Neural cell (in vitro differentiated cells): Measurements from ENCODE around the gene VWA8. TPM values are rescaled to one million over a fixed set of nuclear protein-coding genes. Genes with fewer than 3 reads are reported as not detected.

Experiments
- H2AFZ ChIP-seq: fragments of 200-600, 300-800 bp; sonication (generic), shearing (Covaris generic); 2 replicates; pipeline ENCODE4 v1.6.0; 2014; ENCODE audit warnings: low read depth, mild to moderate bottlenecking, antibody characterized with exemption, low read length, moderate library complexity
- H3F3A ChIP-seq: fragments of 200-600 bp; shearing (Covaris generic); 2 replicates; pipeline ENCODE4 v1.6.1; 2016; ENCODE audit warnings: mild to moderate bottlenecking, moderate library complexity, mixed read lengths, antibody characterized with exemption, low read length; ENCODE audit not compliant: insufficient read depth, poor library complexity, severe bottlenecking
- H3K27ac ChIP-seq: fragments of 200-600, 300-800 bp; sonication (generic), shearing (Covaris generic); 2 replicates; pipeline ENCODE4 v1.5.1; 2014; ENCODE audit warnings: mild to moderate bottlenecking, low read length, moderate library complexity
- H3K27me3 ChIP-seq: fragments of 300-800, 200-600 bp; sonication (generic), shearing (Covaris generic); 2 replicates; pipeline ENCODE4 v1.6.0; 2014; ENCODE audit warnings: mild to moderate bottlenecking, low read depth, low read length, moderate library complexity; ENCODE audit not compliant: insufficient read depth
- H3K36me3 ChIP-seq: fragments of 300-800, 200-600 bp; sonication (generic), shearing (Covaris generic); 2 replicates; pipeline ENCODE4 v1.5.1; 2014; ENCODE audit warnings: mild to moderate bottlenecking, antibody characterized with exemption, low read length, moderate library complexity; ENCODE audit not compliant: insufficient read depth
- H3K4me2 ChIP-seq: fragments of 300-800, 200-600 bp; sonication (generic), shearing (Covaris generic); 2 replicates; pipeline ENCODE4 v1.6.0; 2014; ENCODE audit warnings: mild to moderate bottlenecking, low read length
- H3K4me3 ChIP-seq: fragments of 300-800, 200-600 bp; sonication (generic), shearing (Covaris generic); 2 replicates; pipeline ENCODE4 v1.5.1; 2014; ENCODE audit warnings: mild to moderate bottlenecking, low read length, moderate library complexity
- H3K79me2 ChIP-seq: fragments of 200-600 bp; shearing (Covaris generic); replicated peaks from 2 replicates; pipeline ENCODE4 v1.6.0; 2014; ENCODE audit warnings: mild to moderate bottlenecking, low read length, moderate library complexity; ENCODE audit not compliant: insufficient read depth
- H3K9ac ChIP-seq: fragments of 300-800, 200-600 bp; sonication (generic), shearing (Covaris generic); 2 replicates; pipeline ENCODE4 v1.6.1; 2016; ENCODE audit warnings: mild to moderate bottlenecking, low read length, mixed read lengths
- H3K9me2 ChIP-seq: fragments of 200-600 bp; shearing (Covaris generic); 2 replicates; pipeline ENCODE4 v1.6.1; 2016; ENCODE audit warnings: mild to moderate bottlenecking, low read length, mixed read lengths; ENCODE audit not compliant: insufficient read depth
- H3K9me3 ChIP-seq: fragments of 200-600, 300-800 bp; sonication (generic), shearing (Covaris generic); 2 replicates; pipeline ENCODE4 v1.6.1; 2016; ENCODE audit warnings: mild to moderate bottlenecking, mixed run types, low read length, moderate library complexity, mixed read lengths
- H4K20me1 ChIP-seq: fragments of 200-600 bp; shearing (Covaris generic); 2 replicates; pipeline ENCODE4 v1.6.1; 2016; ENCODE audit warnings: mild to moderate bottlenecking, mixed run types; ENCODE audit not compliant: insufficient read depth
- EP300 ChIP-seq: fragments of 450-650 bp; conservative IDR thresholded peaks from 2 replicates; pipeline ENCODE4 v1.6.1; 2014; ENCODE audit warnings: antibody characterized with exemption, mild to moderate bottlenecking, moderate library complexity; ENCODE audit not compliant: poor library complexity, severe bottlenecking
- EZH2 ChIP-seq: fragments of 200-600, 300-800 bp; shearing (Covaris generic), sonication (generic); IDR thresholded peaks from 2 replicates; pipeline ENCODE4 v1.6.1; 2014; ENCODE audit warnings: antibody characterized with exemption, low read length, borderline replicate concordance, mild to moderate bottlenecking; ENCODE audit not compliant: insufficient read depth, poor library complexity, severe bottlenecking
- MXI1 ChIP-seq: fragments of 450-650 bp; conservative IDR thresholded peaks from 2 replicates; pipeline ENCODE4 v1.6.1; 2014; ENCODE audit warnings: antibody characterized with exemption, mild to moderate bottlenecking; ENCODE audit not compliant: poor library complexity, severe bottlenecking
- POLR2AphosphoS5 ChIP-seq: IDR thresholded peaks from 2 replicates; pipeline ENCODE4 v1.6.1; 2012
- RAD21 ChIP-seq: fragments of 450-650 bp; conservative IDR thresholded peaks from 2 replicates; pipeline ENCODE4 v1.6.1; 2014; ENCODE audit warnings: antibody characterized with exemption, mild to moderate bottlenecking, moderate library complexity
- SMC3 ChIP-seq: fragments of 450-650 bp; conservative IDR thresholded peaks from 2 replicates; pipeline ENCODE4 v1.6.1; 2014; ENCODE audit warnings: antibody characterized with exemption, mild to moderate bottlenecking, moderate library complexity; ENCODE audit not compliant: poor library complexity
- TAF1 ChIP-seq: IDR thresholded peaks from 2 replicates; pipeline ENCODE4 v1.6.1; 2012; ENCODE audit warnings: low read depth
- polyA plus RNA-seq: library from polyadenylated mRNA; depleted of rRNA; stranded (reverse); fragments of >200 nt; gene quantifications from 2 replicates; pipeline ENCODE4 v1.2.3, GENCODE V29; 2014
- TF ChIP-seq, protein P1 (sequence below): fragments of 450-650 bp; IDR thresholded peaks from 2 replicates; pipeline ENCODE4 v1.5.1; 2014; ENCODE audit warnings: antibody characterized with exemption, mild to moderate bottlenecking, moderate library complexity; ENCODE audit not compliant: poor library complexity, severe bottlenecking
- TF ChIP-seq, protein P2 (sequence below): IDR thresholded peaks from 2 replicates; pipeline ENCODE4 v1.6.1; 2012; ENCODE audit warnings: borderline replicate concordance

The VWA8 gene
- polyA plus RNA-seq, 1 donor from 2014 or later = 3.6 TPM

DNA sequence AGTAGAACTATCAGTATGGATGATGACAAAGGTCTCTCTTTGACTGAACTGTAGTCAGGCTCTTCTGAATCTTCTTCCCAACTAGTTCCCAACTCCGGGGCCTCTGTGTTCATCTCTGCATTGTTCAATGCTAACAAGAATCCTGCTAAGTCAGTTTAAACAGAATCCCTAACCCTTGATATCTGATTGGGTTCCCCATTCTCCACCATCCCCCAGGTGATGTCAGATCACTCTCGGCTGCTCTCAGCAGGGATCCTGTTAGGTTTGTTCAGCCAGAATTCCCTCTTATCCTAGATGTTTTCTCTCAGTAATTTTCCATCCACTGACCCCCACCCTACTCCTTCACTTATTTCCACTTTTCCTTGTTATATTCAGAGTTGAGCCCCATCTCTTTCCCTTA, 280.0 kb downstream of the VWA8 start:
- H3K36me3 ChIP-seq = no peaks in the 10 kb centered on the region
- H3K9me2 ChIP-seq = no peaks in the 10 kb centered on the region

DNA sequence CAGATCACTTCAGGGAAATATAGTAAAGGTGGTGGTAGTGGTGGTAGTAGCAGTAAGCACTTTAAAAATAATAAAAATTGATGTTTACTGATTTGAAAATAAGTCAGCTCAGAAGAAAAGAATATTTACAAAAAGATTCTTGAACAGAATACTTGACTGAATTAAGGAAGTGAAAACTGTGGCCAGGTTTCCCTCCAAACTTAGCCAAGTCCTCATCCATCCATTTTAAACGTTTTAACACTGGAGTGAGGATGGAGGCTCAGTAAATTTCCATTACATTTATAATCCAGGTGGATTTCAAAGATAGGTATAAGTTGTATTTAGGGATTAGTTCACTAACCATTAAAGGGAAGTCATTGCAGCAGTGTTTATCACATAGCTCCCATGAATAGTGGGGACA, 282.1 kb downstream of the VWA8 start:
- Histone ChIP-seq H3K9me3 (no peaks in the 10 kb centered on the region), H4K20me1 (no peaks in the 10 kb centered on the region), H3K4me3 (no peak overlapping the region), H3K27ac (no peak overlapping the region), H2AFZ (no peak overlapping the region), H3K9me2 (no peaks in the 10 kb centered on the region), H3F3A (no peaks in the 10 kb centered on the region), H3K79me2 (no peaks in the 10 kb centered on the region), H3K36me3 (no peaks in the 10 kb centered on the region), H3K9ac (no peak overlapping the region), H3K4me2 (no peak overlapping the region), H3K27me3 (no peaks in the 10 kb centered on the region)
- TF ChIP-seq EZH2 (no peak), POLR2AphosphoS5 (no peak), RAD21 (no peak), SMC3 (no peak), MXI1 (no peak), TAF1 (no peak), EP300 (no peak)
- TF ChIP-seq, protein P1, sequence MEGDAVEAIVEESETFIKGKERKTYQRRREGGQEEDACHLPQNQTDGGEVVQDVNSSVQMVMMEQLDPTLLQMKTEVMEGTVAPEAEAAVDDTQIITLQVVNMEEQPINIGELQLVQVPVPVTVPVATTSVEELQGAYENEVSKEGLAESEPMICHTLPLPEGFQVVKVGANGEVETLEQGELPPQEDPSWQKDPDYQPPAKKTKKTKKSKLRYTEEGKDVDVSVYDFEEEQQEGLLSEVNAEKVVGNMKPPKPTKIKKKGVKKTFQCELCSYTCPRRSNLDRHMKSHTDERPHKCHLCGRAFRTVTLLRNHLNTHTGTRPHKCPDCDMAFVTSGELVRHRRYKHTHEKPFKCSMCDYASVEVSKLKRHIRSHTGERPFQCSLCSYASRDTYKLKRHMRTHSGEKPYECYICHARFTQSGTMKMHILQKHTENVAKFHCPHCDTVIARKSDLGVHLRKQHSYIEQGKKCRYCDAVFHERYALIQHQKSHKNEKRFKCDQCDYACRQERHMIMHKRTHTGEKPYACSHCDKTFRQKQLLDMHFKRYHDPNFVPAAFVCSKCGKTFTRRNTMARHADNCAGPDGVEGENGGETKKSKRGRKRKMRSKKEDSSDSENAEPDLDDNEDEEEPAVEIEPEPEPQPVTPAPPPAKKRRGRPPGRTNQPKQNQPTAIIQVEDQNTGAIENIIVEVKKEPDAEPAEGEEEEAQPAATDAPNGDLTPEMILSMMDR = no peak
- TF ChIP-seq, protein P2, sequence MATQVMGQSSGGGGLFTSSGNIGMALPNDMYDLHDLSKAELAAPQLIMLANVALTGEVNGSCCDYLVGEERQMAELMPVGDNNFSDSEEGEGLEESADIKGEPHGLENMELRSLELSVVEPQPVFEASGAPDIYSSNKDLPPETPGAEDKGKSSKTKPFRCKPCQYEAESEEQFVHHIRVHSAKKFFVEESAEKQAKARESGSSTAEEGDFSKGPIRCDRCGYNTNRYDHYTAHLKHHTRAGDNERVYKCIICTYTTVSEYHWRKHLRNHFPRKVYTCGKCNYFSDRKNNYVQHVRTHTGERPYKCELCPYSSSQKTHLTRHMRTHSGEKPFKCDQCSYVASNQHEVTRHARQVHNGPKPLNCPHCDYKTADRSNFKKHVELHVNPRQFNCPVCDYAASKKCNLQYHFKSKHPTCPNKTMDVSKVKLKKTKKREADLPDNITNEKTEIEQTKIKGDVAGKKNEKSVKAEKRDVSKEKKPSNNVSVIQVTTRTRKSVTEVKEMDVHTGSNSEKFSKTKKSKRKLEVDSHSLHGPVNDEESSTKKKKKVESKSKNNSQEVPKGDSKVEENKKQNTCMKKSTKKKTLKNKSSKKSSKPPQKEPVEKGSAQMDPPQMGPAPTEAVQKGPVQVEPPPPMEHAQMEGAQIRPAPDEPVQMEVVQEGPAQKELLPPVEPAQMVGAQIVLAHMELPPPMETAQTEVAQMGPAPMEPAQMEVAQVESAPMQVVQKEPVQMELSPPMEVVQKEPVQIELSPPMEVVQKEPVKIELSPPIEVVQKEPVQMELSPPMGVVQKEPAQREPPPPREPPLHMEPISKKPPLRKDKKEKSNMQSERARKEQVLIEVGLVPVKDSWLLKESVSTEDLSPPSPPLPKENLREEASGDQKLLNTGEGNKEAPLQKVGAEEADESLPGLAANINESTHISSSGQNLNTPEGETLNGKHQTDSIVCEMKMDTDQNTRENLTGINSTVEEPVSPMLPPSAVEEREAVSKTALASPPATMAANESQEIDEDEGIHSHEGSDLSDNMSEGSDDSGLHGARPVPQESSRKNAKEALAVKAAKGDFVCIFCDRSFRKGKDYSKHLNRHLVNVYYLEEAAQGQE = no peak

More for the DNA sequence above, 280.0 kb downstream of the VWA8 start:
- no peak overlapping the region for H3K27ac ChIP-seq
- H3K27me3 ChIP-seq = no peaks in the 10 kb centered on the region
- H4K20me1 ChIP-seq = no peaks in the 10 kb centered on the region
- H2AFZ ChIP-seq = no peak overlapping the region
- H3K4me2 ChIP-seq = no peak overlapping the region
- no peak overlapping the region for H3K9ac ChIP-seq
- no peak for TF ChIP-seq SMC3
- H3K79me2 ChIP-seq = no peaks in the 10 kb centered on the region
- no peaks in the 10 kb centered on the region for H3K9me3 ChIP-seq
- no peak overlapping the region for H3K4me3 ChIP-seq
- H3F3A ChIP-seq = no peaks in the 10 kb centered on the region

DNA sequence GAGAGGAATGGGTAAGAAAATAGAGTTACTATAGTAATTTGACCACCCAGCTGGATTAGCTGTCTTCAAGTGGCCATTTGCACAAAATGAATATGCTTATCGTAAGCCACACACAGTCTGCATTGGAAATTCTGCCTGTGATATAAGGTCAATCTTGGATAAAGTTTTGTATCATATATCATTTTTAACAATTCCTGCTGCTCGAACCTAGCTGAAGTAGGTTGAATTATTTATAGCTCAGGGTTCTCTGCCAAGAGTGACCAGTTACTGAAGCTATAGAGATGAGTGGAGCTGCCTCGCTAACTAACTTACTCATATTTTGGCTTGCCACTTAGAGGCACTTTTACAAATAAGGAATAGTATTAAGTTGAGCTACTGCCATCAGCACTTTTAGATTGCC, 282.7 kb downstream of the VWA8 start:
- no peaks in the 10 kb centered on the region for H3F3A ChIP-seq
- no peak overlapping the region for H3K9ac ChIP-seq
- TF ChIP-seq EZH2 (no peak), TAF1 (no peak), SMC3 (no peak), EP300 (no peak), MXI1 (no peak), POLR2AphosphoS5 (no peak), RAD21 (no peak)
- TF ChIP-seq, protein P1 = no peak
- TF ChIP-seq, protein P2 = no peak
- H3K27me3 ChIP-seq = no peaks in the 10 kb centered on the region
- H3K79me2 ChIP-seq = no peaks in the 10 kb centered on the region
- H3K9me3 ChIP-seq = no peaks in the 10 kb centered on the region
- no peak overlapping the region for H3K4me3 ChIP-seq
- H3K9me2 ChIP-seq = no peaks in the 10 kb centered on the region
- no peak overlapping the region for H2AFZ ChIP-seq
- no peak overlapping the region for H3K27ac ChIP-seq
- H3K4me2 ChIP-seq = no peak overlapping the region
- no peaks in the 10 kb centered on the region for H4K20me1 ChIP-seq
- no peaks in the 10 kb centered on the region for H3K36me3 ChIP-seq
